Measurements from ENCODE around the gene PCDH9.

DNA sequence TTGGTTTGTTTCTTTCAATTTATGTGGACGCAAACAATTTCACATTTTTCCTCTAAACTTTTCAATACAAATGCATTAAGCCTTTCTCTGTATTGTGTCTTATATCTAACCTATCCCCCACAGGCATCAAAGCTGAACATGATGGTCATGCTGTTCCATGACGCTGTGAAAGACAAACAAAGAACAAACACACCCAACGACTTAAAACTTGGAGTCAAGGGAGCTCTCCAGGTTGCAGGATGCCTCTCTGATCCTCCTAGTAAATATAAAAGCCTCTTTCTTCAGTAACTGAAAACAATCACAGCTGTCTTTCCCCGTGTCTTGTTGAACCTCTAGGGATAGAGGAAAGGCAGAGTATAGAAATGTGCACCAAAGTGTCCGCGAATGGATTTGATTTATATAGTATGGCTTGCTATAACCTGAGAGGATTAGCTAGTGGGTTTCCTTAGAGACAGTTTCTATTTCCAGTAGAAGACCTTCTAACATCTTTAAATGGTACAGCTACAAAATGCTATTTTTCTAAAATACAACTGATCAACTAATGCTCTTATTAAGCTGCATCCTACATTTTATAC is 43.1 kb downstream of the PCDH9 start:
- TF ChIP-seq, protein P1, sequence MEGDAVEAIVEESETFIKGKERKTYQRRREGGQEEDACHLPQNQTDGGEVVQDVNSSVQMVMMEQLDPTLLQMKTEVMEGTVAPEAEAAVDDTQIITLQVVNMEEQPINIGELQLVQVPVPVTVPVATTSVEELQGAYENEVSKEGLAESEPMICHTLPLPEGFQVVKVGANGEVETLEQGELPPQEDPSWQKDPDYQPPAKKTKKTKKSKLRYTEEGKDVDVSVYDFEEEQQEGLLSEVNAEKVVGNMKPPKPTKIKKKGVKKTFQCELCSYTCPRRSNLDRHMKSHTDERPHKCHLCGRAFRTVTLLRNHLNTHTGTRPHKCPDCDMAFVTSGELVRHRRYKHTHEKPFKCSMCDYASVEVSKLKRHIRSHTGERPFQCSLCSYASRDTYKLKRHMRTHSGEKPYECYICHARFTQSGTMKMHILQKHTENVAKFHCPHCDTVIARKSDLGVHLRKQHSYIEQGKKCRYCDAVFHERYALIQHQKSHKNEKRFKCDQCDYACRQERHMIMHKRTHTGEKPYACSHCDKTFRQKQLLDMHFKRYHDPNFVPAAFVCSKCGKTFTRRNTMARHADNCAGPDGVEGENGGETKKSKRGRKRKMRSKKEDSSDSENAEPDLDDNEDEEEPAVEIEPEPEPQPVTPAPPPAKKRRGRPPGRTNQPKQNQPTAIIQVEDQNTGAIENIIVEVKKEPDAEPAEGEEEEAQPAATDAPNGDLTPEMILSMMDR (IDR thresholded peaks at IDR 0.05; ENCODE audit: low read depth, low read length): no peak
- no peak for TF ChIP-seq EZH2phosphoT487 (IDR thresholded peaks at IDR 0.05; ENCODE audit: low read depth)

Data from OCI-LY3 (cell line).